Measurements from ENCODE around the gene ADRA1B. TPM values are rescaled to one million over a fixed set of nuclear protein-coding genes. Genes with fewer than 3 reads are reported as not detected.

ADRA1B gene
- total and polyA plus RNA-seq, 2 of the 8 experiments (the other 6 are each of a cell fraction or from before 2014, with no cell fraction given), result not detected

DNA sequence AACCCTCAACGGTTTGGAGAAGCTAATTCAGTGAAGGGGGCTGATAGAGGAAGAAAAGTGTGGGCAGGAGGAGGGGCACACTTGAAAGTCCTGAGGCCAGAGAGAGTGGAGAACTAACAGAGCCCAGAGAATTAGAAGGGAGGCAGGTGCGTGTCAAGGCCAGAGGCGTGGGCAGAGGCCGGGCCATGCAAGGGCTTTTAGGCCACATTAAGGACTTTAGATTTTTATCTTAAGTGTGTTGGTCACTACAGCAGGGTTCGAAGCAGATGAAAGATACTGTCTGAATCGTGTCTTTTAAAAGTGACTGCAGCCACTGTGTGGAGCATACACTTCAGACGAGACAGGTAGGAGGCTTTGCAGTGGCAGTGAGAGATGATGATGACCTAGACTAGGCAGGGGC is 6.7 kb downstream of the ADRA1B start (continued):
- TF ChIP-seq, protein P1, sequence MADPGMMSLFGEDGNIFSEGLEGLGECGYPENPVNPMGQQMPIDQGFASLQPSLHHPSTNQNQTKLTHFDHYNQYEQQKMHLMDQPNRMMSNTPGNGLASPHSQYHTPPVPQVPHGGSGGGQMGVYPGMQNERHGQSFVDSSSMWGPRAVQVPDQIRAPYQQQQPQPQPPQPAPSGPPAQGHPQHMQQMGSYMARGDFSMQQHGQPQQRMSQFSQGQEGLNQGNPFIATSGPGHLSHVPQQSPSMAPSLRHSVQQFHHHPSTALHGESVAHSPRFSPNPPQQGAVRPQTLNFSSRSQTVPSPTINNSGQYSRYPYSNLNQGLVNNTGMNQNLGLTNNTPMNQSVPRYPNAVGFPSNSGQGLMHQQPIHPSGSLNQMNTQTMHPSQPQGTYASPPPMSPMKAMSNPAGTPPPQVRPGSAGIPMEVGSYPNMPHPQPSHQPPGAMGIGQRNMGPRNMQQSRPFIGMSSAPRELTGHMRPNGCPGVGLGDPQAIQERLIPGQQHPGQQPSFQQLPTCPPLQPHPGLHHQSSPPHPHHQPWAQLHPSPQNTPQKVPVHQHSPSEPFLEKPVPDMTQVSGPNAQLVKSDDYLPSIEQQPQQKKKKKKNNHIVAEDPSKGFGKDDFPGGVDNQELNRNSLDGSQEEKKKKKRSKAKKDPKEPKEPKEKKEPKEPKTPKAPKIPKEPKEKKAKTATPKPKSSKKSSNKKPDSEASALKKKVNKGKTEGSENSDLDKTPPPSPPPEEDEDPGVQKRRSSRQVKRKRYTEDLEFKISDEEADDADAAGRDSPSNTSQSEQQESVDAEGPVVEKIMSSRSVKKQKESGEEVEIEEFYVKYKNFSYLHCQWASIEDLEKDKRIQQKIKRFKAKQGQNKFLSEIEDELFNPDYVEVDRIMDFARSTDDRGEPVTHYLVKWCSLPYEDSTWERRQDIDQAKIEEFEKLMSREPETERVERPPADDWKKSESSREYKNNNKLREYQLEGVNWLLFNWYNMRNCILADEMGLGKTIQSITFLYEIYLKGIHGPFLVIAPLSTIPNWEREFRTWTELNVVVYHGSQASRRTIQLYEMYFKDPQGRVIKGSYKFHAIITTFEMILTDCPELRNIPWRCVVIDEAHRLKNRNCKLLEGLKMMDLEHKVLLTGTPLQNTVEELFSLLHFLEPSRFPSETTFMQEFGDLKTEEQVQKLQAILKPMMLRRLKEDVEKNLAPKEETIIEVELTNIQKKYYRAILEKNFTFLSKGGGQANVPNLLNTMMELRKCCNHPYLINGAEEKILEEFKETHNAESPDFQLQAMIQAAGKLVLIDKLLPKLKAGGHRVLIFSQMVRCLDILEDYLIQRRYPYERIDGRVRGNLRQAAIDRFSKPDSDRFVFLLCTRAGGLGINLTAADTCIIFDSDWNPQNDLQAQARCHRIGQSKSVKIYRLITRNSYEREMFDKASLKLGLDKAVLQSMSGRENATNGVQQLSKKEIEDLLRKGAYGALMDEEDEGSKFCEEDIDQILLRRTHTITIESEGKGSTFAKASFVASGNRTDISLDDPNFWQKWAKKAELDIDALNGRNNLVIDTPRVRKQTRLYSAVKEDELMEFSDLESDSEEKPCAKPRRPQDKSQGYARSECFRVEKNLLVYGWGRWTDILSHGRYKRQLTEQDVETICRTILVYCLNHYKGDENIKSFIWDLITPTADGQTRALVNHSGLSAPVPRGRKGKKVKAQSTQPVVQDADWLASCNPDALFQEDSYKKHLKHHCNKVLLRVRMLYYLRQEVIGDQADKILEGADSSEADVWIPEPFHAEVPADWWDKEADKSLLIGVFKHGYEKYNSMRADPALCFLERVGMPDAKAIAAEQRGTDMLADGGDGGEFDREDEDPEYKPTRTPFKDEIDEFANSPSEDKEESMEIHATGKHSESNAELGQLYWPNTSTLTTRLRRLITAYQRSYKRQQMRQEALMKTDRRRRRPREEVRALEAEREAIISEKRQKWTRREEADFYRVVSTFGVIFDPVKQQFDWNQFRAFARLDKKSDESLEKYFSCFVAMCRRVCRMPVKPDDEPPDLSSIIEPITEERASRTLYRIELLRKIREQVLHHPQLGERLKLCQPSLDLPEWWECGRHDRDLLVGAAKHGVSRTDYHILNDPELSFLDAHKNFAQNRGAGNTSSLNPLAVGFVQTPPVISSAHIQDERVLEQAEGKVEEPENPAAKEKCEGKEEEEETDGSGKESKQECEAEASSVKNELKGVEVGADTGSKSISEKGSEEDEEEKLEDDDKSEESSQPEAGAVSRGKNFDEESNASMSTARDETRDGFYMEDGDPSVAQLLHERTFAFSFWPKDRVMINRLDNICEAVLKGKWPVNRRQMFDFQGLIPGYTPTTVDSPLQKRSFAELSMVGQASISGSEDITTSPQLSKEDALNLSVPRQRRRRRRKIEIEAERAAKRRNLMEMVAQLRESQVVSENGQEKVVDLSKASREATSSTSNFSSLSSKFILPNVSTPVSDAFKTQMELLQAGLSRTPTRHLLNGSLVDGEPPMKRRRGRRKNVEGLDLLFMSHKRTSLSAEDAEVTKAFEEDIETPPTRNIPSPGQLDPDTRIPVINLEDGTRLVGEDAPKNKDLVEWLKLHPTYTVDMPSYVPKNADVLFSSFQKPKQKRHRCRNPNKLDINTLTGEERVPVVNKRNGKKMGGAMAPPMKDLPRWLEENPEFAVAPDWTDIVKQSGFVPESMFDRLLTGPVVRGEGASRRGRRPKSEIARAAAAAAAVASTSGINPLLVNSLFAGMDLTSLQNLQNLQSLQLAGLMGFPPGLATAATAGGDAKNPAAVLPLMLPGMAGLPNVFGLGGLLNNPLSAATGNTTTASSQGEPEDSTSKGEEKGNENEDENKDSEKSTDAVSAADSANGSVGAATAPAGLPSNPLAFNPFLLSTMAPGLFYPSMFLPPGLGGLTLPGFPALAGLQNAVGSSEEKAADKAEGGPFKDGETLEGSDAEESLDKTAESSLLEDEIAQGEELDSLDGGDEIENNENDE (IDR thresholded peaks at IDR 0.05; ENCODE audit: insufficient replicate concordance, low read length), result no peak
- no peak for TF ChIP-seq CEBPB (IDR thresholded peaks at IDR 0.05; ENCODE audit: low read depth, low read length)
- no peak for TF ChIP-seq KDM5A (IDR thresholded peaks at IDR 0.05; ENCODE audit: low read length)
- no peak for TF ChIP-seq BACH1 (IDR thresholded peaks at IDR 0.05; ENCODE audit: low read length)
- no peak for TF ChIP-seq SIX5 (IDR thresholded peaks at IDR 0.05; ENCODE audit: low read depth, low read length)
- TF ChIP-seq EZH2 (IDR thresholded peaks at IDR 0.05; ENCODE audit: low read depth, low read length, severe bottlenecking), result no peak
- TF ChIP-seq, protein P2, sequence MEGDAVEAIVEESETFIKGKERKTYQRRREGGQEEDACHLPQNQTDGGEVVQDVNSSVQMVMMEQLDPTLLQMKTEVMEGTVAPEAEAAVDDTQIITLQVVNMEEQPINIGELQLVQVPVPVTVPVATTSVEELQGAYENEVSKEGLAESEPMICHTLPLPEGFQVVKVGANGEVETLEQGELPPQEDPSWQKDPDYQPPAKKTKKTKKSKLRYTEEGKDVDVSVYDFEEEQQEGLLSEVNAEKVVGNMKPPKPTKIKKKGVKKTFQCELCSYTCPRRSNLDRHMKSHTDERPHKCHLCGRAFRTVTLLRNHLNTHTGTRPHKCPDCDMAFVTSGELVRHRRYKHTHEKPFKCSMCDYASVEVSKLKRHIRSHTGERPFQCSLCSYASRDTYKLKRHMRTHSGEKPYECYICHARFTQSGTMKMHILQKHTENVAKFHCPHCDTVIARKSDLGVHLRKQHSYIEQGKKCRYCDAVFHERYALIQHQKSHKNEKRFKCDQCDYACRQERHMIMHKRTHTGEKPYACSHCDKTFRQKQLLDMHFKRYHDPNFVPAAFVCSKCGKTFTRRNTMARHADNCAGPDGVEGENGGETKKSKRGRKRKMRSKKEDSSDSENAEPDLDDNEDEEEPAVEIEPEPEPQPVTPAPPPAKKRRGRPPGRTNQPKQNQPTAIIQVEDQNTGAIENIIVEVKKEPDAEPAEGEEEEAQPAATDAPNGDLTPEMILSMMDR (IDR thresholded peaks at IDR 0.05; ENCODE audit: control extremely low read depth in 1 of 3, insufficient read depth in 1 of 3, low read depth in 1 of 3, low read length in 3 of 3), result no peak
- no peak for TF ChIP-seq CHD1 (IDR thresholded peaks at IDR 0.05; ENCODE audit: low read depth, low read length)
- no peak for TF ChIP-seq RAD21 (IDR thresholded peaks at IDR 0.05 in 1 of 2, conservative IDR thresholded peaks at IDR 0.05 in 1 of 2; ENCODE audit: low read depth in 2 of 2, low read length in 2 of 2)
